ENCODE measurements around the gene EHBP1L1. TPM values are rescaled to one million over a fixed set of nuclear protein-coding genes. Genes with fewer than 3 reads are reported as not detected.

The EHBP1L1 gene
- total and polyA plus RNA-seq, 4 donors = 49.8 to 154 (median 91.8) TPM

DNA sequence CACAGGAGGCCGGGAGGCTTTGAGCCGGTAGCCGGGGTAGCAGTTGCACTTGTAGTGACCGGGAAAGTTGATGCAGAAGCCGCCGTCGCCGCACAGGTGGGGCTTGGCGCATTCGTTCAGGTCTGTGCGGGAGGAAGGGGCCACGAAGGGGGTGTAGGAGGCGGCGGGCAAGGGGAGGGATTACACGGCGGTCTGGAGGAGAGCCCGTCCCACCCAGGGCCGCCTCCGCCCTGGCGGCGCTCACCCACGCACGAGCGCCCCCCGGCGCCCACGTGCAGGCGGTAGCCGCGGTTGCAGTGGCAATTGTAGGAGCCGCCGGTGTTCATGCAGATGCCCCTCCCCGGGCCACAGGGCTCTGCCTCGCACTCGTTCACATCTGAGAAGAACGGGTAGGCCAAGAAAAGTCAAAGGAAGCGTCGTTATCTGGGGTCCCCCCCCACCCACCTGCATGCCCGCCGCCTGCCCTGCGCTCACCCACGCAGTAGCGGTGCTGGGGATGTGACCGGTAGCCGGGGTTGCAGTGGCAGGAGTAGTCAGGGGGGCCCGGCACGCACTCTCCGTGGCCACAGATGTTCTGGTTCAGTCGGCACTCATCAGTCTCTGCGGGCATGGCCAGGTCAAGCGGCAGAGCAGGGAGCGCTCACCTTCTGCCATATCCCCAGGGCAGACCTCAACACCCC, 28.3 kb upstream of the EHBP1L1 start:
- no peak for ATAC-seq (ENCODE audit: insufficient read depth, low FRiP score)
- TF ChIP-seq, protein P1, sequence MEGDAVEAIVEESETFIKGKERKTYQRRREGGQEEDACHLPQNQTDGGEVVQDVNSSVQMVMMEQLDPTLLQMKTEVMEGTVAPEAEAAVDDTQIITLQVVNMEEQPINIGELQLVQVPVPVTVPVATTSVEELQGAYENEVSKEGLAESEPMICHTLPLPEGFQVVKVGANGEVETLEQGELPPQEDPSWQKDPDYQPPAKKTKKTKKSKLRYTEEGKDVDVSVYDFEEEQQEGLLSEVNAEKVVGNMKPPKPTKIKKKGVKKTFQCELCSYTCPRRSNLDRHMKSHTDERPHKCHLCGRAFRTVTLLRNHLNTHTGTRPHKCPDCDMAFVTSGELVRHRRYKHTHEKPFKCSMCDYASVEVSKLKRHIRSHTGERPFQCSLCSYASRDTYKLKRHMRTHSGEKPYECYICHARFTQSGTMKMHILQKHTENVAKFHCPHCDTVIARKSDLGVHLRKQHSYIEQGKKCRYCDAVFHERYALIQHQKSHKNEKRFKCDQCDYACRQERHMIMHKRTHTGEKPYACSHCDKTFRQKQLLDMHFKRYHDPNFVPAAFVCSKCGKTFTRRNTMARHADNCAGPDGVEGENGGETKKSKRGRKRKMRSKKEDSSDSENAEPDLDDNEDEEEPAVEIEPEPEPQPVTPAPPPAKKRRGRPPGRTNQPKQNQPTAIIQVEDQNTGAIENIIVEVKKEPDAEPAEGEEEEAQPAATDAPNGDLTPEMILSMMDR (IDR thresholded peaks at IDR 0.05; ENCODE audit: control extremely low read depth, extremely low read depth) = no peak
- Histone ChIP-seq H3K9me3 (ENCODE audit: control insufficient read depth in 4 of 4, insufficient read depth in 3 of 4, low read length in 3 of 4) (no peaks in the 10 kb centered on the region), H3K36me3 (ENCODE audit: control insufficient read depth in 4 of 4, insufficient read depth in 4 of 4, low read length in 4 of 4) (peaks cover 0 to 37% (median 25%) of the 10 kb centered on the region in 4 donors), H3K27ac (ENCODE audit: low read depth in 1 of 2, low read length in 1 of 2) (no peak overlapping the region), H3K9ac (ENCODE audit: insufficient read depth in 1 of 2, low read length in 2 of 2) (no peak overlapping the region), H3K27me3 (ENCODE audit: control insufficient read depth in 3 of 3, insufficient read depth in 3 of 3, low read length in 2 of 3) (no peaks in the 10 kb centered on the region), H3K4me3 (no peak overlapping the region), H3K4me1 (ENCODE audit: control insufficient read depth in 5 of 5, insufficient read depth in 5 of 5, low read length in 5 of 5) (peaks cover 0 to 5% (median 2%) of the 10 kb centered on the region in 5 donors)
- no peak for DNase-seq
- 85 to 87% methylated on average over 50 to 52 of the region's 52 CpGs for WGBS, 2 donors

DNA sequence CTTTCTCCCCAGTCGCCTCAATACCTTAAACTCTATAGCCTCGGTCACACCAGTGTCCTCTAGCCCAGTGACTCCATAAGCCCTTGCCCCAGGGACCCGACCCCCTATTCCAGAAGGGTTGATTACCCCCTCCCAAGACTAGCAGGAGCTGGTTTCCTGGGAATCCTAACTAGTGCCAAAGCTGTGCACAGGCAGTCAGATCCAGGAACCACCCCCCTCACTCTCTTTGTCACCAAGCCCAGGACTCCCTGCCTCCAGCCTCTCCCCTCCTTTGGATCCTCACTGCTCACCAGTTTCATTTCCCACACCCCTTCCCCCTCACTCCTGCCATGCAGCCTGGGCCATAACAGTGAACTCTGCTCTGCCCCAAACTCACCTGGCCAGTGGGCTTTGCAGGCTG, 27.5 kb upstream of the EHBP1L1 start:
- no peak overlapping the region for H3K4me3 ChIP-seq
- peaks cover 0 to 5% (median 0%) of the 10 kb centered on the region in 5 donors for H3K4me1 ChIP-seq (ENCODE audit: control insufficient read depth in 5 of 5, insufficient read depth in 5 of 5, low read length in 5 of 5)
- H3K27me3 ChIP-seq (ENCODE audit: control insufficient read depth in 3 of 3, insufficient read depth in 3 of 3, low read length in 2 of 3) = no peaks in the 10 kb centered on the region
- H3K9me3 ChIP-seq (ENCODE audit: control insufficient read depth in 4 of 4, insufficient read depth in 3 of 4, low read length in 3 of 4) = no peaks in the 10 kb centered on the region
- no peak overlapping the region for H3K27ac ChIP-seq (ENCODE audit: low read depth in 1 of 2, low read length in 1 of 2)
- ATAC-seq (ENCODE audit: insufficient read depth, low FRiP score) = no peak
- H3K9ac ChIP-seq (ENCODE audit: insufficient read depth in 1 of 2, low read length in 2 of 2) = no peak overlapping the region
- WGBS, 2 donors = 96% methylated on average over 3 of the region's 3 CpGs
- peaks cover 0 to 34% (median 24%) of the 10 kb centered on the region in 4 donors for H3K36me3 ChIP-seq (ENCODE audit: control insufficient read depth in 4 of 4, insufficient read depth in 4 of 4, low read length in 4 of 4)
- no peak for DNase-seq
- TF ChIP-seq, protein P1 (IDR thresholded peaks at IDR 0.05; ENCODE audit: control extremely low read depth, extremely low read depth) = no peak

DNA sequence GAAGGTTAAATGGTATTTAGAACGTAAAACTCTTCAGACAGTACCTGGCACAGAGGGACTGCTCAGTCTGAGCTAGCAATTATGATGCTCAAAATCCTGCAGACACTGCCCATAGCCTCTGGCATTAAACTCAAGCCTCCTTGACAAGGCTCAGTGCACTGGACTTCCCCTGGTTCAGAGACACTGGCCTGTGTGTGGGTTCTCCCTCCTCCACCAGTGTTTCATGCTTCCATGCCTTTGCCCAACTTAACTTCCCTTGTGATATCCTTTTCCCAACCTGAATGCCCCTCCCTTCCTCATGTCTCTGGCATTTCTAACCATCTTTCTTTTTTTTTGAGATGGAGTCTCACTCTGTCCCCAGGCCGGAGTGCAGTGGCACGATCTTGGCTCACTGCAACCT, 26.8 kb upstream of the EHBP1L1 start:
- no peak for ATAC-seq (ENCODE audit: insufficient read depth, low FRiP score)
- Histone ChIP-seq H3K4me3 (no peak overlapping the region), H3K36me3 (ENCODE audit: control insufficient read depth in 4 of 4, insufficient read depth in 4 of 4, low read length in 4 of 4) (peaks cover 0 to 34% (median 25%) of the 10 kb centered on the region in 4 donors), H3K9me3 (ENCODE audit: control insufficient read depth in 4 of 4, insufficient read depth in 3 of 4, low read length in 3 of 4) (no peaks in the 10 kb centered on the region), H3K4me1 (ENCODE audit: control insufficient read depth in 5 of 5, insufficient read depth in 5 of 5, low read length in 5 of 5) (peaks cover 0 to 5% (median 2%) of the 10 kb centered on the region in 5 donors), H3K27ac (ENCODE audit: low read depth in 1 of 2, low read length in 1 of 2) (no peak overlapping the region), H3K27me3 (ENCODE audit: control insufficient read depth in 3 of 3, insufficient read depth in 3 of 3, low read length in 2 of 3) (no peaks in the 10 kb centered on the region), H3K9ac (ENCODE audit: insufficient read depth in 1 of 2, low read length in 2 of 2) (no peak overlapping the region)
- WGBS, 2 donors = 92 to 96% methylated on average over 3 of the region's 3 CpGs
- TF ChIP-seq, protein P1 (IDR thresholded peaks at IDR 0.05; ENCODE audit: control extremely low read depth, extremely low read depth) = no peak
- no peak for DNase-seq
